PC-9 (cell line): ENCODE results near the gene ARHGAP22.

ENCODE experiments used
- CTCF ChIP-seq: fragments of 200-600 bp; sonication (generic); conservative IDR thresholded peaks from 2 replicates; pipeline ENCODE4 v1.6.1; 2017; ENCODE audit warnings: mixed run types, antibody characterized with exemption, mild to moderate bottlenecking, moderate library complexity
- EZH2 ChIP-seq: fragments of 200-600 bp; sonication (generic); IDR thresholded peaks from 2 replicates; pipeline ENCODE4 v1.8.0; 2017; ENCODE audit warnings: antibody characterized with exemption, low read depth

- TF ChIP-seq CTCF (no peak), EZH2 (no peak)
Observed at GRCh38 chr10:48442090-48442808, 162.6 kb downstream of the ARHGAP22 start.
